Natural killer cell (primary cell): Measurements from ENCODE around the gene HYOU1. TPM values are rescaled to one million over a fixed set of nuclear protein-coding genes. Genes with fewer than 3 reads are reported as not detected.

Experiments
- ATAC-seq, 3 donors: fragments of 150-1000 bp in 2 of 3; fragments of 200-7000 bp in 1 of 3; cut with Tn5 transposase; 1 replicate in 1 of 3; 2 replicates in 2 of 3; pipeline ENCODE4 v1.10.0; 2021; ENCODE audit warnings: mild to moderate bottlenecking in 2 of 3, moderate library complexity in 2 of 3
- DNase-seq, 2 donors: peaks; one replicate each; pipeline versions ENCODE4 v3.0.0 to v3.0.0-alpha.2; 2013 to 2021; ENCODE audit warnings: mixed read lengths in 1 of 2
- H3K27ac ChIP-seq: one replicate; pipeline ENCODE4 v1.5.1; 2013; ENCODE audit warnings: mild to moderate bottlenecking, low read length
- H3K27me3 ChIP-seq: one replicate; pipeline ENCODE4 v1.6.1; 2013; ENCODE audit warnings: low read length; ENCODE audit not compliant: control insufficient read depth, insufficient read depth
- H3K36me3 ChIP-seq: one replicate; pipeline ENCODE4 v1.6.1; 2013; ENCODE audit warnings: low read length; ENCODE audit not compliant: control insufficient read depth, insufficient read depth
- H3K4me1 ChIP-seq: one replicate; pipeline ENCODE4 v1.6.1; 2013; ENCODE audit warnings: low read length; ENCODE audit not compliant: control insufficient read depth, insufficient read depth
- H3K4me3 ChIP-seq: one replicate; pipeline ENCODE4 v1.5.1; 2013; ENCODE audit warnings: low read length
- H3K9me3 ChIP-seq: one replicate; pipeline ENCODE4 v1.6.1; 2013; ENCODE audit warnings: low read length; ENCODE audit not compliant: control insufficient read depth, insufficient read depth
- H3K27ac Mint-ChIP-seq, 2 donors: one replicate each; pipeline ENCODE4 v1.8.0; 2022; ENCODE audit warnings: mild to moderate bottlenecking in 2 of 2, mixed read lengths in 2 of 2, moderate library complexity in 1 of 2
- H3K27me3 Mint-ChIP-seq, 2 donors: one replicate each; pipeline ENCODE4 v1.8.0; 2022; ENCODE audit warnings: low read depth in 2 of 2, mixed read lengths in 2 of 2
- H3K36me3 Mint-ChIP-seq: one replicate; pipeline ENCODE4 v1.8.0; 2022; ENCODE audit warnings: mixed read lengths
- H3K4me1 Mint-ChIP-seq, 2 donors: one replicate each; pipeline ENCODE4 v1.8.0; 2022; ENCODE audit warnings: mixed read lengths in 2 of 2
- H3K4me3 Mint-ChIP-seq: one replicate; pipeline ENCODE4 v1.8.0; 2022; ENCODE audit warnings: mild to moderate bottlenecking, moderate library complexity, mixed read lengths
- H3K9me3 Mint-ChIP-seq, 2 donors: one replicate each; pipeline ENCODE4 v1.8.0; 2022; ENCODE audit warnings: mixed read lengths in 2 of 2
- WGBS: methylation state at CpG from one replicate; pipeline ENCODE4 v1.1.7; 2013; ENCODE audit warnings: missing lambda C conversion rate; ENCODE audit not compliant: insufficient coverage; 5-methylcytosine and 5-hydroxymethylcytosine counted together
- intact Hi-C: fragments of 100-400 bp; cut with micrococcal nuclease; formaldehyde crosslinking; loops from one replicate; pipeline ENCODE4 v1.14.2; 2022
- total RNA-seq, 4 donors: library from RNA; stranded (reverse); fragments of 120-200 nt in 1 of 4; gene quantifications; one replicate each; pipeline versions ENCODE4 v1.2.3 to v1.2.4, GENCODE V29; 2013 to 2022
- TF ChIP-seq, protein P1 (sequence below): fragments of 200-600 bp; IDR thresholded peaks from one replicate; pipeline ENCODE4 v1.8.0; 2022; ENCODE audit warnings: antibody characterized with exemption

The HYOU1 gene
- total RNA-seq, 3 donors from 2014 or later (not counting 1 experiment from before 2014, with no cell fraction given), result 114 to 146 (median 123) TPM

DNA sequence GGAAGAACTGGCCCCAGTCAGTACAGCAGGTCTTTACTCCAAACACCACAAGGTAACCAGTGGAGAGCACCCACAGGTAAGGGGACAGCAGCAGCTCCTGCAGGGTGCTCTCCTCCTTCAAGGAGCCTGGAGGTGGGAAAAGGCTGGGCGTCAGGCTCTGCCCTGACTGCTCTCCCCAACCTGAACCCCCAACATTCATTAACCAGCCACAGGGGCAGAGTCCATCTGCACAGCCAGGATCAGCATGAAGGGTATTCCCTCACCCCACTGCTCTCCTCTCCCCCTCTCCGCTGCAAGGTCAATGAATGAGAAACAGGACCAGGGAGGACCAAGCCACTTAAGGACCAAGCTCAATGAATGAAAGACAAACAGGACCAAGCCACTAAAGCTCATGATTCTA is 30.0 kb downstream of the HYOU1 start:
- H3K27me3 Mint-ChIP-seq, result no peaks in the 10 kb centered on the region

DNA sequence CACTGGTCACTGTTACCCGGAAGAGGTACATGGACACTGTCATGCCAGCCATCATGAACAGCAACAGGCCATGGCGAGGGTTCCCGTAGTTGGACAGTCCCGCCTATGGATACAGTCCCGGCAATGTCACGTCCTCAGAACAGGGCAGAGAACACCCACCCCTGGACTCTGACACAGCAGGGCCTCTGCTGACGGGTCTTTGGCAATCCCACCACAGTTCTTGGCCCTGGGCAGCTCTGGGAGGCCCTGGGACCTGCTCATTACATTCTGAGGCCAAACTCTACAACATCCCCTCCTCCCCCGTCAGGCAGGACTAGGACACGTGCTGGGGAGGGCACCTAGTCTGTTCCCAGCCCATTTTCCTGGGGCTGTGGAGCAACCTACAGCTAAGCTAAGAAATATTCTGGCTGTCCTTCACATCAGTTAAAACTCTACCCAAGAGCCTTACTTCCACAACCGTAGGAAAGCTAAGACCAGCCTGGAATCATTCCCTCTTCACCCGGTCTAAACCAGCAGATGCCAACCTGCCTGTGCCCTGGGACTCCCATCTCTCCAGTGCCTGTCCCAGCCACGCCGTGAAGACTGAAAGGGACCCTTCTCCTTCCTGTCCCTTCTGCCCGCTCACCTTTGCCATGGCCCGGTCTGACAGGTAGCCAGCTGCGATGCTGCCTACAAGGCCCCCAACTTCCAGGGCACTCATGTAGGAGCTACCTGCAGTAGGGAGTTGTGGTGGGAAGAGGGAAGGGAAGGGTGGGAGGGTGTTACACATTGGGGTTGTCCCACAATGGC is 30.8 kb downstream of the HYOU1 start:
- DNase-seq (no peak), ATAC-seq (no peak)
- 94% methylated on average over 16 of the region's 16 CpGs for WGBS
- Mint-ChIP-seq H3K27ac (peak overlapping the region in 1 of 2 donors; percentile 80), H3K9me3 (no peaks in the 10 kb centered on the region), H3K27me3 (no peaks in the 10 kb centered on the region), H3K4me3 (no peak overlapping the region), H3K36me3 (peaks cover 8% of the 10 kb centered on the region), H3K4me1 (peaks cover 6 to 21% of the 10 kb centered on the region in 2 donors)
- Histone ChIP-seq H3K9me3 (no peaks in the 10 kb centered on the region), H3K4me3 (no peak overlapping the region), H3K27ac (no peak overlapping the region), H3K27me3 (no peaks in the 10 kb centered on the region), H3K36me3 (peaks cover 44% of the 10 kb centered on the region), H3K4me1 (peaks cover 10% of the 10 kb centered on the region)
- intact Hi-C loops, result no loop called here
- TF ChIP-seq, protein P1, sequence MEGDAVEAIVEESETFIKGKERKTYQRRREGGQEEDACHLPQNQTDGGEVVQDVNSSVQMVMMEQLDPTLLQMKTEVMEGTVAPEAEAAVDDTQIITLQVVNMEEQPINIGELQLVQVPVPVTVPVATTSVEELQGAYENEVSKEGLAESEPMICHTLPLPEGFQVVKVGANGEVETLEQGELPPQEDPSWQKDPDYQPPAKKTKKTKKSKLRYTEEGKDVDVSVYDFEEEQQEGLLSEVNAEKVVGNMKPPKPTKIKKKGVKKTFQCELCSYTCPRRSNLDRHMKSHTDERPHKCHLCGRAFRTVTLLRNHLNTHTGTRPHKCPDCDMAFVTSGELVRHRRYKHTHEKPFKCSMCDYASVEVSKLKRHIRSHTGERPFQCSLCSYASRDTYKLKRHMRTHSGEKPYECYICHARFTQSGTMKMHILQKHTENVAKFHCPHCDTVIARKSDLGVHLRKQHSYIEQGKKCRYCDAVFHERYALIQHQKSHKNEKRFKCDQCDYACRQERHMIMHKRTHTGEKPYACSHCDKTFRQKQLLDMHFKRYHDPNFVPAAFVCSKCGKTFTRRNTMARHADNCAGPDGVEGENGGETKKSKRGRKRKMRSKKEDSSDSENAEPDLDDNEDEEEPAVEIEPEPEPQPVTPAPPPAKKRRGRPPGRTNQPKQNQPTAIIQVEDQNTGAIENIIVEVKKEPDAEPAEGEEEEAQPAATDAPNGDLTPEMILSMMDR, result no peak

More for the DNA sequence above, 30.0 kb downstream of the HYOU1 start:
- Histone ChIP-seq H3K4me3 (no peak overlapping the region), H3K27me3 (no peaks in the 10 kb centered on the region), H3K9me3 (no peaks in the 10 kb centered on the region), H3K27ac (no peak overlapping the region), H3K4me1 (peaks cover 13% of the 10 kb centered on the region), H3K36me3 (peaks cover 37% of the 10 kb centered on the region)
- Mint-ChIP-seq H3K27ac (no peak overlapping the region), H3K4me3 (no peak overlapping the region), H3K9me3 (no peaks in the 10 kb centered on the region), H3K36me3 (peaks cover 8% of the 10 kb centered on the region), H3K4me1 (peaks cover 6 to 21% of the 10 kb centered on the region in 2 donors)
- WGBS, result 90% methylated on average over 2 of the region's 2 CpGs
- DNase-seq, result no peak
- intact Hi-C loops, result no loop called here
- TF ChIP-seq, protein P1, result no peak
- no peak for ATAC-seq

DNA sequence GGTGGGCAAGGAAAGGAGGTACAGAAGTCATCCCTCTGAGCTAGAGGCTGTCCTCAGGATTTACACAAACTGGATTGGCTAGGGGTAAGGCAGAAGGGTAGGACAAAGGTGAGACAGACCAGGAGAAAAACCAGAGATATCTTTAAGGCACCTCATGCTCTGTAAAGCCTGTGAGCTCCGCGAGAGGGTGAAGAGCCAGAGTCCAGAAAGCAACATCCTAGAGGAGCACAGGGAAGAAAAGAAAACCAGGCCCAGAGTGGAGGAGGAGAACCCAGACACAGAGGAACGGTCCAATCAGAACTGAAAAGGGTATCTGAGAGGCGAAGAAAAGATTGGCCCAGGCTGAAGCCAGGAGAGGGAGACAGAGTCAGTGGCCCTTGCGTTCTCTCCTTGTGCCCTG is 31.5 kb downstream of the HYOU1 start:
- peaks cover 7% of the 10 kb centered on the region for H3K4me1 ChIP-seq
- H3K27me3 Mint-ChIP-seq, result no peaks in the 10 kb centered on the region
- intact Hi-C loops, result no loop called here
- H3K27ac Mint-ChIP-seq, result peak overlapping the region in 1 of 2 donors; percentile 80
- no peaks in the 10 kb centered on the region for H3K9me3 ChIP-seq
- TF ChIP-seq, protein P1, result no peak
- H3K36me3 Mint-ChIP-seq, result peaks cover 8% of the 10 kb centered on the region
- H3K36me3 ChIP-seq, result peaks cover 46% of the 10 kb centered on the region
- DNase-seq (no peak), ATAC-seq (no peak)
- no peak overlapping the region for H3K4me3 ChIP-seq
- H3K4me1 Mint-ChIP-seq, result peaks cover 6 to 21% of the 10 kb centered on the region in 2 donors
- H3K27ac ChIP-seq, result no peak overlapping the region
- no peaks in the 10 kb centered on the region for H3K27me3 ChIP-seq
- H3K4me3 Mint-ChIP-seq, result no peak overlapping the region
- over 99% methylated on average over 5 of the region's 5 CpGs for WGBS
- no peaks in the 10 kb centered on the region for H3K9me3 Mint-ChIP-seq

DNA sequence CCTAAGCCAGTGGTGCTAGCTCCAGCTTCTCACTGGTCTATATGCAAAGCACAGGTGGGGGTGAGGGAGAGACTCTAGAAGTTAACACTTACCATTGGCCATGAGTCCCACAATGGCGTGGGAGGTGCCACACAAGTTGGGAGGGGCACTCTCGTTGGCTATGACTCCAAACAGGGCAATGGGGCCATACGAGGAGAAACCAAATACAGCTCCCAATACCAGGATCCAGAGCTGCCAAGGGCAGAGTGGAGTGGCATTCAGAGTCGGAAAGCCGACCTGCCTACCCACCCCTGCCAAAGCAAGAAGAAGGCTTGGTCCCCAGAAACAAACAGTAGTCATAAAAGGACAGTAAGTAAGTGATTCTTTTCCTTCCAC is 31.9 kb downstream of the HYOU1 start:
- no peak for ATAC-seq
- 84% methylated on average over 5 of the region's 5 CpGs for WGBS
- intact Hi-C loops, result no loop called here
- Mint-ChIP-seq H3K27ac (peak overlapping the region in 1 of 2 donors; percentile 80), H3K4me1 (peaks cover 7 to 21% of the 10 kb centered on the region in 2 donors), H3K4me3 (no peak overlapping the region), H3K9me3 (no peaks in the 10 kb centered on the region), H3K36me3 (peaks cover 8% of the 10 kb centered on the region), H3K27me3 (no peaks in the 10 kb centered on the region)
- Histone ChIP-seq H3K27ac (no peak overlapping the region), H3K27me3 (no peaks in the 10 kb centered on the region), H3K4me1 (peaks cover 9% of the 10 kb centered on the region), H3K9me3 (no peaks in the 10 kb centered on the region), H3K36me3 (peaks cover 46% of the 10 kb centered on the region), H3K4me3 (no peak overlapping the region)
- no peak for DNase-seq
- TF ChIP-seq, protein P1, result no peak
